HG03039 (cell line): ENCODE results near the gene WFIKKN1.
A peak's percentile ranks its signal among the peaks of the same experiment; 100 is the strongest.

Experiments
- ATAC-seq: cut with Tn5 transposase; IDR thresholded peaks from one replicate; pipeline ENCODE4 v1.9.1; 2021; ENCODE audit warnings: mild to moderate bottlenecking, moderate library complexity; ENCODE audit not compliant: unreplicated experiment

The WFIKKN1 gene

DNA sequence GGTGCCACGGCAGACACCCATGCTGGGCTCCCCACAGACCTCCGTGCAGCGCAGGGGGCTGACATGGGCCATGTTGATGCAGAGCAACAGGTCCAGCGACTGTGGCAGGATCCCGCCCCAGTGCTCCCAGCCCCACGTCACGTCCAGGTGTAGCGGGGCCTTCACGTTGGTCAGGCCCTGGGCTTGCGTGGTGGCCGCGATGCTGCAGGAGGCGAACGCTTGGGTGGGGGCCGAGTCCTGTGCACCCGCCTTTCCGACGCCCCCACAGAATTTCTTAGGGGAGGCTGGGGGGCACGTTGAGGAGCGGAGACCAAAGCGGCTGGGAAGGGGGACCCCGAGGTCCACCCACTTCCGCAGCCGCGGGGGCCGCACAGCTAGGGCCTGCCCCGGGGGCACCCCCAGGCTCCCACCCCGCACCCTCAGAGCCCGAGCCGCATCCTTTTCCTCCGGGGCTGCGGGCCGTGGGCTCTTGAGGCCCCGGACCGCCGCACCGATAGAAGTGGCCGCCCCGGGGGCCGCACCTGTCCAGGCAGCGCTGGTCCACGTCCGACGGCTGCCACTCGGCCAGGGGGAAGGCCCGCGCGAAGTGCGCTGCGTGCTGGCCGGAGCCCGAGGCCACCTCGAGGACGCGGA lies 4.9 kb downstream of the WFIKKN1 start:
- ATAC-seq: no peak

DNA sequence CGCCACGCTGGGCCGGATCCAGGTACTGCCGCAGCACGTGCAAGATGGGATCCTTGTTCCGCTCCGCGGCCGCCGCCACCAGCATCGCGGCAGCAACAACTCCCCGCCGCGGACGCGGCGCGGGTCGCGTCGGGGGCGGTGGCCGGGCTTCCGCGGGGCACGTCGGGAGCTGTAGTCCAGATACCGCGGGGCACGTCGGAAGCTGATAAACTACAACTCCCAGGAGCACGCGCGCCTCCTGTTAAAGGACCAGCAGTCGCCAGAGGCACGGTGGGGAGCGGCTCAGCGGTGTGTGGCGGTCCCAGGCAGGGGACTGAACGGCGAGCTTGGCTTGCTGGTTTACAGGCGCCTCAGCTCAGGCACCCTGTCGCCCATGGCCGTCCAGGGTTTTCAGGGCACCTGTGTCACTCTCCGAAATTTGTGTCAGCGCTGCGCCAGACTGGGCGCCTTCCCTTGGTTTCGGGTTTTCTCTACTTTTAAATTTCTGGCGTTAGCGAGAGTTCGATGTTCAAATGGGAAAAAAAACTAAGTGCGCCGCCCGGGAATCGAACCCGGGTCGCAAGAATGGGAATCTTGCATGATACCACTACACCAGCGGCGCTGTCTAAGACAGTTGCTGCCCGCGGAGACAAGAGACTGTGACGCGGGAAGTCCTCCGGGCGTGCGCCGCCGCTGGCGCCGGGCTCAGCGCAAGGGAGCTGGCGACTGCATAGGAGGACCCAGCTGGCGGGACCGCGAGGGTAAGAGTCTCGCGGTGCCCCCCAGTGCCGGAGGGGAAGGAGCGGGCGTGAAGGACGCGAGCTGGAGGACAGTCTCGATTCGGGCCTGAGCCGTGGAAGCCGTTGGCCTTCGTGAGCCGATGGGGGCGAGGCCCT lies 5.7 kb downstream of the WFIKKN1 start, which contains the start of gene METTL26:
Gene METTL26, minus strand, starts transcription at position 100 of the 875 bp plus-strand sequence. Its CDS starts 15 bp downstream, at position 85.
- ATAC-seq: peak; percentile 52

GRCh38 chr16:637081-638018 lies 6.6 kb downstream of the WFIKKN1 start:
- ATAC-seq: no peak

DNA sequence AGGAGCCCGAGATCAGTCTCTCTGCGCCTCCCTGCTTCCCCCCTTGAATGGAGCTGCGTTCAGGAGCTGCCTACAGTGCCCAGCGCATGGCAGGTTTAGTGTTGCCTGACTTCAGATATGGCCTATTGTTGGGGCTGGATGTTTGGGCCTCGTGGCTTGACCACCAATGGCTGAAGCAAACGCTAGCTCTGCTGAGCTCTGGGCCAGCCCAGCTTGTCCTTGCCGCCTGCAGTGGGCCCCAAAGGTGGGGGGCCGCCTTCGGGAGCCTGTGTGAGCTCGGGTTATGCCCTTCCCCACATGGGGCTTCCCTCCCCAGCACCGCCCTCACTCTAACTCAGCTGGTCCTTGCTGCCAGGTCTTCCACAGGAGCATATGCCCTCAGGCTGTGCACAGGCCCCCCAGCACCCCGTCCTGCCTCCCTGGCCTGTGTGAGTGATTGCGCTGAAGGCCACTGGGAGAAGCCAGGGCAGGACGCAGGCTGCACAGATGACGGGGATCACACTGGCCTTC lies 7.3 kb downstream of the WFIKKN1 start:
- no peak for ATAC-seq

- no peak for ATAC-seq
Measured at GRCh38 chr16:638836-639235, 8.1 kb downstream of the WFIKKN1 start.

GRCh38 chr16:640614-641013 lies 9.8 kb downstream of the WFIKKN1 start:
- no peak for ATAC-seq

GRCh38 chr16:641326-642188 lies 10.8 kb downstream of the WFIKKN1 start, which contains the start of gene MCRIP2:
TSS of gene MCRIP2 (plus strand) at chr16:641828. CDS start at chr16:641992, 164 bp downstream.
- ATAC-seq: peak; percentile 36

DNA sequence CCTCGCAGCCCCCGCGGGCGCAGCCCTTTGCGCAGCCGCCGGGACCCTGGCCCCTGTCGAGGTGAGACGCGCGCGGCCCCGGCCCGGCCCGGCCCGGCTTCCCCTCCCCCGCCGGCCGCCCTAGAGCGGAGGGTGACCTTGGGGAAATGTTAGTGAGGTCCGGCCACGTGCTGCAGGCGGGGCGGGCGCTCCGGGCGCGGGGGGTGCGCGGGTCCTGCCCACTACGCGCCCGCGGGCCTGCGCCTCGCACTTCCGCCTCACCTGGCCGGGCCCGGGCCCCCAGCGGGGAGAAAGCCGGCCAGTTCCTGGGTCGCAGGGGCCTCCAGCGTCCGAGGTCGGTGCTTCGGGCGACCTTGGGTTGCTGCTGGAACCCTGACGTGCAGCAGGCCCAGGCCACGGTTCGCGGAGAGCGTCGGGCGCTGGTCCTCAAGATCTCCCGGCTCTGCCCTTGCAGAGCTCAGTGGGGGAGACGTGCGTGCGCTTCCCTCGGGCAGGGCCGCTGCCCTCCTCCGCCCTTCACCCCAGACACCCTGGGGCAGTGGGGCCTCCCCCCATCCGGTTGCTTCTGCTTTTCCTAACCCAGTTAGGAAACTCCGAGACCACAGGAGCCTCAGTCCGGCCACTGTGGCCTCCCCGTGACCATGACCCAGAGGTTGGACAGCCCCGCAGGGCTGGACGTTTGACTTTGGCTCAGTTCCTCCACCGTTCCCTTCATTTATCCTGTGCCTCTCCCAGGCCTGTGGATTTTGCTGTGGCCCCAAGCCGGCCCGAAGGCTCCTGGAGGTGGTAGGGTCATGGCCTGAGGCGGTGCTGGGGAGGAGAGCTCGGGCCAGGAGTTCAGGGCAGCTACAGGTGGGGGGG lies 11.6 kb downstream of the WFIKKN1 start:
- ATAC-seq: peak; percentile 22

DNA sequence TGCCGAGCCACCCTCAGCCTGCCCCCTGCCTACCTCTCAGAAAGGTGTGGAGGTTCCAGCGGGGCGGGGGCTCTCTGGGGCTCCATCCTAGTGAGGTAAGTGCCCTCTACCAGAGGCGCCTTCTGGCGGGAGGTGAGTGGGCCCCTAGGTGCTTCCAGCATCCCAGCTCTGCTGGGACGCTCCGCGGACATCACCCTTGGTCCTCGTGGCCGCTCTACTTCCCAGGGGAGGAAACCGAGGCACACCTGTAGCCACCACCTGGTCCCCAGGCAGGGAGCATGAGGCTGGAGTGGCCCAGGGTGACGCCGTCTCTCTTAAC lies 12.2 kb downstream of the WFIKKN1 start:
- no peak for ATAC-seq

GRCh38 chr16:644556-644955 lies 13.8 kb downstream of the WFIKKN1 start:
- no peak for ATAC-seq

GRCh38 chr16:645852-646678 lies 15.3 kb downstream of the WFIKKN1 start:
- no peak for ATAC-seq

GRCh38 chr16:646679-647172 lies 15.9 kb downstream of the WFIKKN1 start:
- ATAC-seq: no peak

- ATAC-seq: no peak
Measured at GRCh38 chr16:647173-647902, 16.6 kb downstream of the WFIKKN1 start.

GRCh38 chr16:648071-648780 lies 17.4 kb downstream of the WFIKKN1 start:
- no peak for ATAC-seq

- peak; percentile 67 for ATAC-seq
Measured at GRCh38 chr16:648781-649589, 18.2 kb downstream of the WFIKKN1 start, which contains the start of gene WDR90. TSS of gene WDR90 (plus strand) at chr16:649365. CDS start at chr16:649417, 52 bp downstream.

DNA sequence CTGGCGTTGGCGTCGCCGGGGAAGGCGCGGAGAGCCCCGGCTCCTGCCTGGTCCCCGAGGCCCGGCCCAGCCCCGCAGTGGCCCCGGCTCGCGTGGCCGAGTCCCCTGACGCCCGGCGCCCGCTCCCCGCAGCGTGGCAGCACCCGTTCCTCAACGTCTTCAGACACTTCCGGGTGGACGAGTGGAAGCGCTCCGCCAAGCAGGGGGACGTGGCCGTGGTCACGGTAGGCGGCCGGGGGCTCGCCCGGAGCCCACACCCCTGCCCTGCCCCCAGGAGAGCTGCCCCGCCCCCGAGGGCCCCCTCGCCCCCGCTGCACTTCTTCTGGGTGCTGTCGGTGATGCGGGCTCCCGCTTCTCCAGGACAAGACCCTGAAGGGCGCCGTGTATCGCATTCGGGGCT lies 18.8 kb downstream of the WFIKKN1 start:
- peak; percentile 4 for ATAC-seq
